ENCODE measurements around the gene MTFR1L.

Gene MTFR1L

GRCh38 chr1:25808481-25809244 lies 11.1 kb upstream of the MTFR1L start:
- DNase-seq, result no peak

GRCh38 chr1:25809283-25809926 lies 10.3 kb upstream of the MTFR1L start:
- DNase-seq, result no peak

GRCh38 chr1:25809929-25810328 lies 9.8 kb upstream of the MTFR1L start:
- DNase-seq, result no peak

GRCh38 chr1:25810341-25811299 lies 9.1 kb upstream of the MTFR1L start:
- DNase-seq, result peak; percentile 67 to 83

- no peak for DNase-seq
Measured at GRCh38 chr1:25811384-25812082, 8.2 kb upstream of the MTFR1L start.

GRCh38 chr1:25813071-25813733 lies 6.6 kb upstream of the MTFR1L start:
- no peak for DNase-seq

GRCh38 chr1:25813734-25814471 lies 5.9 kb upstream of the MTFR1L start:
- no peak for DNase-seq

- no peak for DNase-seq
Measured at GRCh38 chr1:25814549-25815087, 5.1 kb upstream of the MTFR1L start.

GRCh38 chr1:25815208-25816111 lies 4.3 kb upstream of the MTFR1L start:
- no peak for DNase-seq

- DNase-seq, result no peak
Measured at GRCh38 chr1:25816112-25816718, 3.5 kb upstream of the MTFR1L start.

- DNase-seq, result no peak
Measured at GRCh38 chr1:25817840-25818501, 1.8 kb upstream of the MTFR1L start.

- DNase-seq, result no peak
Measured at GRCh38 chr1:25818569-25818968, 1.2 kb upstream of the MTFR1L start.

GRCh38 chr1:25820247-25821111 lies 725 bp downstream of the MTFR1L start:
- peak; percentile 57 to 66 for DNase-seq

- no peak for DNase-seq
Measured at GRCh38 chr1:25821112-25821476, 1.3 kb downstream of the MTFR1L start.

- no peak for DNase-seq
Measured at GRCh38 chr1:25821630-25822091, 1.9 kb downstream of the MTFR1L start.

GRCh38 chr1:25825605-25826004 lies 5.9 kb downstream of the MTFR1L start:
- no peak for DNase-seq

GRCh38 chr1:25826571-25826970 lies 6.8 kb downstream of the MTFR1L start:
- no peak for DNase-seq

GRCh38 chr1:25828491-25828890 lies 8.7 kb downstream of the MTFR1L start:
- DNase-seq, result no peak

All from stimulated activated CD4-positive, alpha-beta T cell treated with anti-CD3 and anti-CD28 coated beads, Interleukin-4, amount 100 ng/mL, for 4 hours (primary cell).